HG02938 (cell line): ENCODE results near the gene STAT4.
"Not testable (repeated sequence)": the region's sequence is repeated elsewhere in the genome, so short reads cannot be mapped to it uniquely, and the experiment has no call there.

Experiments used
- ATAC-seq: cut with Tn5 transposase; IDR thresholded peaks from one replicate; pipeline ENCODE4 v1.9.1; 2021; ENCODE audit warnings: mild to moderate bottlenecking, moderate library complexity; ENCODE audit not compliant: unreplicated experiment

Gene STAT4

DNA sequence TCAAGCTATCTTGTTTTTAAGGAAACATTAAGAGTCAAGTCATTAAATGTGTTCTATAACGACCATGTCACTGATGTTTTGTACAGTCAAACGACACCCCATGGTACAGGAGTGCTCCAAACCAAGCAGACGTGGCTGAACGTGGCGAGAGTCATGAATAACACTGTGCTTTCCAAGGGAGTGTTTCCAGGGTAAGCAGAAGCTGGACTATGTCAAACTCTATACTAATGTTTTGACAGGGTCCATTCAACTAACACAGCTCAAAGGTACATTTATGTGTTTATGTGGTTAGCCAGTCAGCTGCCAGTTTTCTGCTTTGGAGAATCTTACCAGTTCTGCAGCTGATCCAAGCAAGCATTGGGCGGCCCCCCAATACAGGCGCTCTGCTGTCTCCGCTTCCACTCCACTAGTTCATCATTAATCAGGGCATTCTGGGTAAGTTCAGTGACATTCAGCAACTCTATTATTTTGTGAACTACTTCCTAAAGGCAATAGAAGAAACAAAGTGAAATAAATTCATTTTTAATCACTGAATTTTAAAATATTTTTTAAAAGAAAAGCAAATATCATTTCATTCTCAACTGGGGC, 153.2 kb downstream of the STAT4 start:
- ATAC-seq = no peak

DNA sequence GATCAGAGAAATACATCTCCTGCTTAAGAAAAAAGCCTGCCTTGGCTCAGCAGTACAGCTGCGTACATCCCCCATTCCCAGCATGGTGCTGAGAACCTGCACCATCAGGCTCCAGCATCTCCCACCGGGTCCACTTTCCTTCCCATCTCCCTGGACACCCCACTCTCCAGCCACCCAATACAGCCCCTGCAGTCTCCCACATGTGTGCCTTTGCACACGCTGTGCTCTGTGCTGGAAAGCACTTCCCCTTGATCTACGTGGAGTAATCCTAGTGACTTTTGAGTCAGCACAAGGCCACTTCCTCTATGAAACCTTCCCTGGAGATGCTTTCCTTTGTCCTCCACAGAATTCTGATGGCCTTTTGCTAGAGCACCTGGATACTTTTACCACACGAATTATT, 153.8 kb downstream of the STAT4 start:
- ATAC-seq = no peak

DNA sequence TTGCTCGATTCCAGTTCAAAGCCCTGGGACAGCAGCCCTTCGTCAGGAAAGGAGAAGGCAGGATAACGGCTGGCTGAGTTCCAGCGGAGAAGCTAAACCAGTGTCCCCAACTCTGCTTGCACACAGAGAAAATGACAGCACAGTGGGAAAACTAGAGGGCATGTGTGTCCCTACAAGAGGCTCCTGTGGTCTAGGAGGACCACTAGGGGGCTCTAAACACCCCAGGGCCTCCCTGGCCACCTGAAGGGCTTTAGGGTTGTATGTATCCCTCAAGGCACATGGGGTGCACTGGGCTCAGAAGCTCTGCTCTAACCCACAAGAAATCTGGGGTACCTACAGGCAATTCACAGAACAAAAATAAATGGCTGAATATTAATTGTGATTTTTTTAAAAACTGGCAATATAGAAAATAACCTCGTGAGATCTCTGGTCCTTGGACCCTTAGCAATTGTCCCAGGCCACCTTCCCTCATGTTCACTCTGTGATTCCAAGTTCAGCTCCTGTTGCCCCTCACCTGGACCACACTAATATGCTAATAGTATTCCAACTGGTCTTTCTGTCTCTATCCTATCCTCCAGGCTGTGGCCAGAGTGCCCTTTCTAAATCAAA, 154.4 kb downstream of the STAT4 start:
- ATAC-seq = no peak

GRCh38 chr2:190995315-190995714, 155.5 kb downstream of the STAT4 start:
- ATAC-seq = not testable (repeated sequence)

- ATAC-seq = no peak
These were observed 156.6 kb downstream of the STAT4 start for GRCh38 chr2:190994148-190994547.

- no peak for ATAC-seq
These were observed 157.5 kb downstream of the STAT4 start for GRCh38 chr2:190993292-190993643.

GRCh38 chr2:190990132-190990531, 160.7 kb downstream of the STAT4 start:
- no peak for ATAC-seq

DNA sequence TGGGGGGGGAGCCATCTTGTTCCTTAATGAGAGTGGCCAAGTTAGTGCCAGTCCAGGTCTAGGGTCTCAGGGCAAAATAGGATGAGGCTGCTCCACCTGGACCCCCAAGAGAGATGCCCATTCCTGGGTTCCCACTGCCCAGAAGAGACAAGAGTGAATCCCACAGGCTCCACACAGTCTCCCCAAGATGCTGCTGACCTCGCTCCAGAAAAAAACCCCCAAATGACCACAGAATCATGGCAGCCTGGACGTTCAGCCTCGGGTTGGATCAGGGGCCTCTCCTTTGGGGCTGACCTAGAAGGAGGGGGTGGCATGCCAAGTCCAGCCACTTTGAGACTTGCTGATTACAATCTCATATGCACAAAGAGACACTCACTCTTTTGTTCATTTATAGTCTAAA, 161.9 kb downstream of the STAT4 start:
- ATAC-seq = no peak

- ATAC-seq = no peak
These were observed 162.9 kb downstream of the STAT4 start for GRCh38 chr2:190987938-190988337.

GRCh38 chr2:190987116-190987515, 163.7 kb downstream of the STAT4 start:
- no peak for ATAC-seq

DNA sequence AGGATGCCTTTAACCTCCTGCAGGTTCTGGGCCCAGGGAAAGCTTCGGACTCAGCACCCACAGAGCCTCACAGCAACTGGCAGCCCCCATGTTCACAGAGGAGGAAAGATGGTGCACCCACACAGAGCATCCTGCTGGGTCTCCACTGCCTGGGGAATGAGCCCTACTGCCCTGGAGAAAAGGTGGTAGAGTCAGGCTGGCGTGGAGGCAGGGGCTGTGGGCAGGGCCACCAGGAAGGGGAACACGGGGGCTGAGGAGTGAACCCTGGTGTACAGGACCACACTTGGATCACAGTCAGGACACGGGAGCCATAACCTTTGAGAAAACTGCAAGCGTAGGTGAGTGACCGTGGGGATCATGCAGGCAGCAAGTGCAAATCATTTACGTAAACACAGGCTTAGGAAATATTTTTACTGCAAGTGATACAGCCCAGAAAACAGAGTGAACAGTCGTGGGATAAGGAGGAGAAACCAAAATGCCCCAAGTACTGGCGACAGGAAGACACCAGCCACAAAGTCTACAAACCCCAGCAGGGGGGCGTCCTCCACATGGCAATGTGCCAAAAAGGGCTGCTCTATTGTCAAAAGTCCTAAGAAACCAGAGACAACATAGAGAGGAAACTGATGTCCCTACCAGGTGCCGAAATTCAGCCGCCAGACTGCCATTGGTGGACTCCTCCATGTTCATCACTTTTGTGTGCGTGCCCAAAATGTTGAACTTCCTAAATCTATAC, 164.4 kb downstream of the STAT4 start:
- ATAC-seq = no peak

DNA sequence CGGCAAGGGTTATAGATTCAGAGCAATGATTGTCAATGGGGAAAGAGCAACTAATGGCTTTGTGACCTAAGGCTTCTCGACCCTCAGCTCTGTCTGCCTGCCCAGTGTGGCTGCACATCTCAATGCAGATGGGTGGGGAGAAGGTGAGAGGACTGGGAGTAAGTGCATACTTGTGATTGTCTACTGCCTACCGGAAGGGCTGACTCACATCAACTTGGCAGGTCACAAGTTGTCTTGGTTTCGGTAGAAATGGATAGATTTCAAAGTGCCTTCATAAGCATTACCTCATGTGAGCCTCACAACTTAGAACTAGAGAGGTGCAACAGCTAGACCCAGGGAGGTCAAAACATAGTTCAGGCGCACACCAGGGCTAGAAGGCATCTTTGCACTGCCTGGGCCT, 166.2 kb downstream of the STAT4 start:
- ATAC-seq = no peak

DNA sequence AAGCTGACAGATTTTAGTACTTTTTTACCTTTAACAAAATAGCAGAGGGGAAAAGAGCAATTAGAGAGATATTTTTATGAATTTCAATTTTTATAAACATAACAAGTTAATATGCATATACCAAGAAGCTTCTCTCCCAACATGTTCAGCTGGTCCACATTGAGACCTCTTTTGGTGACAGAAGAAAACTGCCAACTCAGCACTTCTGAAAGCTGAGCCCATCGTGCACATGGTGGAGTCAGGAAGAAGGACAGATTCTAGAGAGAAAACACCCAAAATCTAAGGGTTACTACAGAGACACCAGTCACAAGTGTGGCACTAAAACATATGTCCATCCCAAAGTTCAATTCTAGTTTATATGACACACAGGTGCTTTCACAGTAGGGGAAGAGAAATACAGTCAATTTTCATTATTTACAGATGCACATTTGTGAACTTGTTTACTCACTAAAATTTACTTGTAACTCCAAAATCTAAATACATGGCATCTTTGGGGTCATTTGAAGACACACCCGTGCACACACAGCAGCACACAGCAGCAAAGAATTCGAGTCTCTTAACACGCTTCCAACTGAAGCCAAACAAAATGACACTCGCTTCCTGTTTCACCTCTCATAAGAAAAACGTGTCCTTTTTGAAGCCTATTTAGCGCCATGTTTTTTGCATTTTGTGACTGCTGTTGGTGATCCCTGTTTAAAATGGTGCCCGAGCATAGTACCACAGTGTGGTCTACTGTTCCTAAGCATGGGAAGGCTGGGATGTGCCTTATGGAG, 168.3 kb downstream of the STAT4 start:
- ATAC-seq = no peak

DNA sequence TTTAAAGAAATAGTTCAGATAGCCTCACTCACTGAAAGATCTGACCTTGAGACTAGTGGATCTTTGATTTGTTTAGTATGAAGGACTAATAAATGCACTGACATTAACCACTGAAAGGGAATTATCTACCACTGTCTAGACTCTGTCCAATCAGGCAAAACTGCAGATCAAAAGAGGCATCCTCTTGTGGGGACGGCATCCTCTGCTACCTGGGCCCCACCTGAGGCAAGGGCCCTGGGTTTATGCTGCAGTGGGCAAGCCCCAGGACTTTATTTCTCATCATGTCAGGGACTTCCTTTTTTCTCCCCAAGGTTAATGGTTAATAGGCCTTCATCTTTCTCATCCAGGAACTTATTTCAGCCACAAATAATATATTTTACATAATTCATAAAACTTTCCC, 169.1 kb downstream of the STAT4 start:
- ATAC-seq = no peak

GRCh38 chr2:190981333-190981732, 169.5 kb downstream of the STAT4 start:
- no peak for ATAC-seq

DNA sequence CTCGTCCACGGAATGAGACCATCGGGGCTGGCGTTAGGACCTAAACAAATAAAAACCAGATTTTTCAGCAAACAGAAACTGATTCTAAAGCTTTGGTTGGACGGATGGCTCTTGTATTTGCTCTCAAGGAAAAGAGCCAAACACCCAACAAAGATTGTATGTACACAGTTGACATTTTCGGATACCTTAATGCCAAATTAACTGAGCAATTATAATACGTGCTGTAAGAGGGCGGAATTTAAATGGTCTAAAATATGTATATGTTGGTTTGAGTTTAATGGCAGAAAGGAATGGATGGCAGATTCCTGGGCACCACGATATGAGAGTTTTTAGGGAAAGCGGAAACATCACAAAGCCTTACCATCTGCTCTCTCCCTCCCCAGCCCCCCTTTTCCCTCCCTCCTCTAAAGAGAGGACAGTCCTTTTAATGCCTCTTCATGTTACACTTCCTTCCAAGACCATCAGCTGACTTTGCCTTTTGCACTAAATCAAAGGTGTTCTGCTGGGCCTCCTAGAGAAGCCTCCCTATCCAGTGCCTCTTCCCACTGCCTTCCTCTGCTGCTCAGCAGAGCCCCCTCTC, 170.1 kb downstream of the STAT4 start:
- ATAC-seq = no peak

DNA sequence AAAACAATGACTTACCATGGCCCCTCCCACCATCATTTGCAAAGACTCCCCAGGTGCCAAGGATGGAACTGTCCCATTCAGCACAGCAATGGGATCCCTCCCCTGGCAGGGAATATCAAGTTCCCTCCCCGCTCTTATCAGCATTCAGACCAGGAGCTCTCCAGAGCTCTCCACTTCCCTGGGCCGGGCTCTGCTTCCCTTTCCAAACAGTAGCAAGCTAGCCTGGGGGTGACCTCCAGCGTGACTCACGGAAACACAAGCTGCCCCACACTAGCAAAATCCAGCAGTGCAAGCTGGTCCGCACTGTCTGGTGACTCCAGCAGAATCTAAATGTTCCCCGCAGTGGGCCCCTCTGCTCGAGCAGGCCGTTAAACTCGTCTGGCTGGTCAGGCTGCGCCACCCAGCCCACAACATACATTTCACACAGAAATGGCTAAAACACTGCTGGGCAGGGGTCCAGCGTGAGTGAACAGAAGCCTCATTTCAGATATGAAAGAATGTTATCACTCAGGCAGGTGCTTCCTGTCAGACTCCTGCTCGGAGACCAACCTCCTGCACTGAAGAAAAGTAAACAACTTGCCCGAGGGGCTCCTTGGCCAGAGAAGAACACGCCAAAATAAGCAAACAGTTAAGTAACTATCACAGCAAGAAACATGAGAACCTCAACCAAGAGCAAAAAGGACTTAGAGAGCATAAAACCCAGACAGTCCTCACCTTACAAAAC, 170.7 kb downstream of the STAT4 start:
- no peak for ATAC-seq
